Testis (tissue), 2 donors: ENCODE data around the gene IGSF9B.

ENCODE experiments used
- POLR2A ChIP-seq: fragments of 450-650 bp; IDR thresholded peaks from one replicate; pipeline ENCODE4 v1.6.1; 2017; ENCODE audit warnings: antibody characterized with exemption, mild to moderate bottlenecking, moderate library complexity
- TF ChIP-seq, protein P1 (sequence below), 3 experiments: fragments of 450-650 bp in 2 of 3; fragments of 200-600 bp in 1 of 3; sonication (generic) in 1 of 3; IDR thresholded peaks; one replicate each; pipeline ENCODE4 v1.5.1; 2016 to 2019; ENCODE audit warnings: antibody characterized with exemption in 3 of 3, mild to moderate bottlenecking in 2 of 3, moderate library complexity in 1 of 3

DNA sequence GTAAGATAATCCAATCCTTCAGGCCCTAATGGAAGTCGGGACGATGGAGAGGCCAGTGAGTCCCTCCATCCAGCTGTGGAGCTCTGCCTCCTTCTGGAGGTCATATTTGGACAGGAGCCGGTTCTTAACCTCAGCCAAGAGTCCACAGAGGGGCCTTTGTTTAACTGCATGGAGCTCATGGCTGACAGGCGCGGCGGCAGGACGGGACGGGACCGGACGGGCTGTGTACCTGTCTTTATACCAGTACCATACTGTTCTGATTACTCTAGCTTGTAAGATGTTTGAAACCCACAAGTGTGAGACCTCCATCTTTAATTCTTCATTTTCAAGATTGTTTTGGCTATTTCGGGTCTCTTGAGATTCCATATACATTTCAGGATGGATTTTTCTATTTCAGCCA lies 91.3 kb downstream of the IGSF9B start:
- no peak for TF ChIP-seq POLR2A
- TF ChIP-seq, protein P1, sequence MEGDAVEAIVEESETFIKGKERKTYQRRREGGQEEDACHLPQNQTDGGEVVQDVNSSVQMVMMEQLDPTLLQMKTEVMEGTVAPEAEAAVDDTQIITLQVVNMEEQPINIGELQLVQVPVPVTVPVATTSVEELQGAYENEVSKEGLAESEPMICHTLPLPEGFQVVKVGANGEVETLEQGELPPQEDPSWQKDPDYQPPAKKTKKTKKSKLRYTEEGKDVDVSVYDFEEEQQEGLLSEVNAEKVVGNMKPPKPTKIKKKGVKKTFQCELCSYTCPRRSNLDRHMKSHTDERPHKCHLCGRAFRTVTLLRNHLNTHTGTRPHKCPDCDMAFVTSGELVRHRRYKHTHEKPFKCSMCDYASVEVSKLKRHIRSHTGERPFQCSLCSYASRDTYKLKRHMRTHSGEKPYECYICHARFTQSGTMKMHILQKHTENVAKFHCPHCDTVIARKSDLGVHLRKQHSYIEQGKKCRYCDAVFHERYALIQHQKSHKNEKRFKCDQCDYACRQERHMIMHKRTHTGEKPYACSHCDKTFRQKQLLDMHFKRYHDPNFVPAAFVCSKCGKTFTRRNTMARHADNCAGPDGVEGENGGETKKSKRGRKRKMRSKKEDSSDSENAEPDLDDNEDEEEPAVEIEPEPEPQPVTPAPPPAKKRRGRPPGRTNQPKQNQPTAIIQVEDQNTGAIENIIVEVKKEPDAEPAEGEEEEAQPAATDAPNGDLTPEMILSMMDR (IDR thresholded peaks at IDR 0.05): no peak
